DMS153 (cell line): Measurements from ENCODE around the gene SDCCAG8.

Source experiments
- DNase-seq: peaks from one replicate; lab custom pipeline; 2025; lab: John Stamatoyannopoulos, UW

SDCCAG8 gene

DNA sequence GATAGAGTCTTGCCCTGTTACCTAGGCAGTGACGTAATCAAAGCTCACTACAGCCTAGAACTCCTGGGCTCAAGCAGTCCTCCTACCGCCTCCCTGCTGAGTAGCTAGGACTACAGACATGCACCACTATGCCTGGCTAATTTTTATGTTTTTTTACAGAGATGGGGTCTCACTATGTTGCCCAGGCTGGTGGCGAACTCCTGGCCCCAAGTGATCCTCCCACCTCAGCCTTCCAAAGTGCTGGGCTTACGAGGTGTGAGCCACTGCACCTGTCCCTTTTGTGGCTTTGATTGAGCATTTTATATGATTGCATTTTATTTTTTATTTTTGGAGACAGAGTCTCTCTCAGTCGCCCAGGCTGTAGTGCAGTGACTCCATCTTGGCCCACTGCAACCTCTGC is 25.8 kb downstream of the SDCCAG8 start:
- no peak for DNase-seq

DNA sequence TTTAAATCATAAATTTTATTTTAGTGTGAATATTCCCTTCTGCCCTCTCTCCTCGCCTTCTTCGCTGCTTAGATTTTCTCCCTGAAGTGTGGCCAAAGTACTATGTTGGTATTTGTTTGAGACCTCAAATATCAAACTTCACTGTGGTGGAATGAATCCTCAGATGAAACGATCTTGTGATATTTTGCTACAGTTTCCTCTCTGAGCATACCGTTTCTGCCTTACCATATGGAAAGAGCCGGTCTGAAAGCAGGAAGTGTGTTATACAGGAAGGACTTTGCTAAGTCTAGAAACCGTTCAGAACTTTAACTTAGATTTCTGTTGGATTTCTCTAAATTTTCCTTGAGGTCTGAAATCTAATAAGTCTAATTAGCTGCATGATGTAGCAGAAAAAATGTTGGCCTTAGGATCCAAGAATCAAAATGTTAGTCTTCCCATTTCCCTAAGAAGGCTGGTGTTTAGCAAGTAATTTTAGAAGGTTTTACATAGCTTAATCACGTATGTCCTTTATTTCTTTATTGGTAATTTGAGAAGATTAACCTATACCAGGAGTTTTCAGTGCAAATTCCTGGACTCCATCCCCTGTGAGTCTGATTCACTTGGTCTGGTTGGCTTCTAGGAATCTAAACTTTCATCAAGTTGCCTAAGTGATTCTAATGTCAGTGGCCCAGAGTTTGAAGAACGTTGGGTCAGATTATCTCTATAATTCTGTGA is 30.7 kb downstream of the SDCCAG8 start:
- DNase-seq, result no peak

DNA sequence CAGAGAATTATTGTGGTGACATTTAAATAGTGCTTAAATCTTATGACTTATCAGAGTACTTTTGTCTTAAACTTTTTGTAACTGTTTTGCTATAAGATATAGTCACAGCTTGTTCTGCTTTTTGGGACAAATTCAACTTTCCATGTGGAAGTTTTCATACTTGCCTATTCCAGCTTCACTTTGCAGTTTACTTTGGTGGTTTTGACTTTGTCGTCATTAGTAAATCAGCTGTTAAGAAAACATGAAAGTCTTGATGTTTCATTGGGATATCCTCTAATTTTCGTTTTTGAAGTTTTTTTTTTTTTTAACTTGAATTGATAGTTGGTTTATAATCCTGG is 31.3 kb downstream of the SDCCAG8 start:
- no peak for DNase-seq

DNA sequence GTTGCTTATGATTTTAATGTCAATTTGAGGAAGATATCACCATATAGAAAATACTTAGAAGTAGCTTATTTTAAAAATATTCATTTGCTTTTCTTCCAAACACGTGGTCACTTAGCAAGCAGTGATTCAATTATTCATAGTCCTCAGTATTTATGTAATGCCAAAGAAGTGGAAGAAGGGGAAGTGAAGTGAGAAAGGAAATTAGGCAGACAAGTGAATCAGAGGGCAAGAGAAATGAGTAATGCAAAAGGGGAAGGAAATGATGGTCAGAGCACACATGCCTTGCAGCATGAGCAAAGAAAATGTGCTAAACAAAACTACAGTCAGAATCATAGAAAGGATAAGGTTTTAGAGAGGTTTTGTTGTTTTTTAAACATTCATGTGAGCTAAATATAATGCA is 31.8 kb downstream of the SDCCAG8 start:
- DNase-seq, result no peak

DNA sequence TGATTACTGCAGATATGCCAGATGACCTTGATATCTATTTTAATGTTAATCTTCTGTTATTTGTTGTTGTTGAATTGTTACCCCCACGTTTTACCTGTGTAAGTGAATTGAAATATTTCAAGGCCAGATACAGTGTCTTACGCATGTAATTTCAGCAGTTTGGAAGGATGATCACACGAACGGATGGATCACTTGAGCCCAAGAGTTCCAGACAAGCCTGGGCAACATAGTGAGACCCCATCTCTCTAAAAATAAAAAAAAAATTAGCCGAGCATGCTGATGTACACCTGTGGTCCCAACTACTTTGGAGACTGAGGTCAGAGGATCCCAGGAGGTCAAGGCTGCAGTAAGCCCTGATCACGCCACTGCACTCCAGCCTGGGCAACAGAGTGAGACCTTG is 32.2 kb downstream of the SDCCAG8 start:
- DNase-seq, result no peak

DNA sequence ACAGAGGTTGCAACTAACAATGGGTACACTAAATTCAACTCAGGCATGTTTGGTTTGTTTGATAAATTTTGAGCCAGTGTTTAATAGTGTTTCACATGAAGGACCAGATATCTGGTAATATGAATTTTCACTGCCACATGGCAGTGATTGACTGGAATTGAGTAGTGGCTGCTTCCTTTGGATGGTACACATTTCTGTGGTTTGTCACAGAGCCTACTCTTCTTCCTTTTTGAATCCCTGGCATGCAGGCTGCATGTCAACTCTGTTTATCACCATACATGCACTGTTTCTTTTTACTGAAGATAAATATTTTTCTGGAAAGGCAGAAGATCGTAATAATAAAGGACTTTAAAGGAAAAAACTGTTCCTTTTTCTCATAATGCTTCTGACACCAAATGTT is 35.5 kb downstream of the SDCCAG8 start:
- no peak for DNase-seq

DNA sequence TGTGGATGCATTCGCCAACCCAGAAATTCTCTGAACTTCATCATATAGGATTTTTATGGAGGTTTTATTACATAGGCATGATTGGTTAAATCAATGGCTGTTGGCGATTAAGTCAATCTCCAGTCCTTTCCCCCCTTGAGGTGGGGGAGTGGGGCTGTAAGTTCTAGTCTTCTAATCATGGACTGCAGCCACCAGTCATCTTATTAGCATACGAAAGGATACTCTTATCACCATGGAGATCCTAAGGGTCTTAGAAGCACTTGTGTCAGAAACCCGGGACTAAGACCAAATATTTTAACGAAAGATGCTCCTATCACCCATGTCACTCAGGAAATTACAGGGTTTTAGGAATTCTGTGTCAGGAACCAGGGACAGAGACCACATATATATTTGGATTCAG is 36.3 kb downstream of the SDCCAG8 start:
- DNase-seq, result no peak

DNA sequence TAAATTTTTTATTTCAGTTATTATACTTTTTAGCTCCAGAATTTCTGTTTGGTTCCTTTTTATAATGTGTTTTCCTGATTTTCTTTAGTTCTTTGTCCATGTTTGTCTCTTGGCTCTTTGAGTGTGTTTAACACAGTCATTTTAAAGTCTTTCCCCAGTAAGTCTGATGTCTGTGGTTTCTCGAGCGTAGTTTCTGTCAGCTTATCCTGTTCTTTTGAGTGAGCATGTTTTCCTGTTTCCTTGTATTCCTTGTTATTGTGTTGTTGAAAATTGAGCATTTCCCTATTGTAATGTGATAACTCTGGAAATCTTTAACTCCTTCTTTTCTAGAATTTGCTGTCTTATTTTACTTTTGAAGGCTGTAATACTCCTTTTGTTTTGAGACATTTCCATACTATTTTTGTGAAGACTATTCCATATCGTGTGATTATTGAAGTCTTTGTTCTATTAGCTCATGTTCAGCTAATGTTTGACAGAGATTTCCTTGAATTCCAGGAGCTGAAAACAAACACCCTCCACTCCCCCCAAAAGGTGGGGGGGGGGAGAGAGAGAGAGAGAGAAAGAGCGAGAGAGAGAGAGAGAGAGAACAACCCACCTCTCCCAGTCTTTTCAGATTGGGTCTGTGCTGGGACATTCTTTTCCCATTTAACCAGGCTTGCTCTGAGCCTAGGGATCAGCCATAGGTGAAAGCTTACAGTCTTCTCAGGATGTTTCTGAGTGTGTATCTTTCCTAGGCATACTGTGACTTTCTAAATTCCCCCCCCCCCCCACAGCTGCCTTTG is 38.3 kb downstream of the SDCCAG8 start:
- no peak for DNase-seq

DNA sequence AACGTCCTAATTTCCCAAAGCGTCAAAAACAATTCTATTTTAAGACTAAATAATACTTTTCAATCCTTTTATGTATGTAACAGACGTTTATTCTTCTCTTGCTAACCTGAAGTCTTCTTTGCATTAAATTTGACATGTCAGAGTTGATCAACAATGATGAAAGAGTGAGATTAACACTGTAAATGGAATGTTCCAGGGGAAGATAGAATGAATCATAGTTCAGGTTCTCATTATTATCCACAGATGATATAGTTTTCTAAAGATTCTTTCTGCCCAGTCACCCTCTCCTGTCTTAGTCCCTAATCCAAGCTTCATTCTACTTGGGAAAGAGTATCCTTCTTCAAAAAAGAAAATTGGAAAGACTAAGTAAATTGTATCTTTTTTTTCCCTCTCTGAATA is 38.9 kb downstream of the SDCCAG8 start:
- DNase-seq, result no peak

DNA sequence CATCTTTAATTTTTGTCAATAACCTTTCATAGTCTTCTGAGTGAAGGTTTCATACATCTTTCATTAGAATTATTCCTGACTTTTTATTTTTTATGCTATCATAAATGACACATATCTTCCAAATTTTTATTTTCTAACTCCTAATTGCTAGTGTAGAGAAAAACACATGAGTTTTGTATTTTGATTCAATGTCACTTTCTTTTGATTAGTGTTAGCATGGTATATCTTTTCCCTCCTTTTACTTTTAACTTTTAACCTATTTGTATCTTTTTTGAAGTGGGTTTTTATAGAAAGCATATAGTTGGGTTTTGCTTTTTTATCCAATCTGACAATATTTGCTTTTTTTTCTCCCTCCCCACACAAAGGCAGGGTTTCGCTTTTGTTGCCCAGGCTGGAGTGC is 43.2 kb downstream of the SDCCAG8 start:
- DNase-seq, result no peak

DNA sequence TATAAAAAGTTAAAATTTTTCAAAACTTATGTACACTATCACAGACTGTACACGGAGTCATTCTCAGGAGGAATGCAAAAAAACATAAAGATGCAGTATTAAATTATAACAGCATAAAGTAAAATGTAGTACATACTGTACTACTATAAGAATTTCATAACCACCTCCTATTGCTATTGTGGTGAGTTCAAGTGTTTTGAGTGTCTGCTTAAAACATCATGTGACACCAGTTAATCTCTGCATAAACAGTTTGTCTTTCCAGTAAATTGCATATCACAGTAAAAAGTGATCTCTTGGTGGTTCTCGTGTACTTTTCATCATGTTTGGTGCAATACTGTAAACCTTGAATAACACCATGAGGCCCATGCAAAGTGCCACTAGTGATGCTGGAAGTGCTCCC is 45.2 kb downstream of the SDCCAG8 start:
- no peak for DNase-seq

DNA sequence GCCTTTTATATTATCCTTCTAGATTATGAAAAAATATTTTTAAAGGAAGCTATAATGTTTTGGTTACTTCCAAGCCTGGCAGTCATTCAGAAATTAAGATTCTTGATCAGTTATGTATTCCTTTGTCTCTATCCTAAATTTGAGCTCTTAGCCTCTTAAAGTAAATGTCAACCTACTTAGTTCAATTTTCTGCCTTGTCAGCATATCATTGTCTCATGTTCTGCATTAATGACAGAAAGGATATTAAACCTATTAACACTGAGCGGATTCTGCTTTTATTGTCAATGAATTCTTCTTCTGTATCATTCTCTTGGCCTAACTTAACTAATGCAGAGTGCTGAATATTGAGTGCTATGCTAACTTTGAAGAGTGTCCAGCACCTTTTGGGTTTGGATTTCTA is 56.0 kb downstream of the SDCCAG8 start:
- no peak for DNase-seq

DNA sequence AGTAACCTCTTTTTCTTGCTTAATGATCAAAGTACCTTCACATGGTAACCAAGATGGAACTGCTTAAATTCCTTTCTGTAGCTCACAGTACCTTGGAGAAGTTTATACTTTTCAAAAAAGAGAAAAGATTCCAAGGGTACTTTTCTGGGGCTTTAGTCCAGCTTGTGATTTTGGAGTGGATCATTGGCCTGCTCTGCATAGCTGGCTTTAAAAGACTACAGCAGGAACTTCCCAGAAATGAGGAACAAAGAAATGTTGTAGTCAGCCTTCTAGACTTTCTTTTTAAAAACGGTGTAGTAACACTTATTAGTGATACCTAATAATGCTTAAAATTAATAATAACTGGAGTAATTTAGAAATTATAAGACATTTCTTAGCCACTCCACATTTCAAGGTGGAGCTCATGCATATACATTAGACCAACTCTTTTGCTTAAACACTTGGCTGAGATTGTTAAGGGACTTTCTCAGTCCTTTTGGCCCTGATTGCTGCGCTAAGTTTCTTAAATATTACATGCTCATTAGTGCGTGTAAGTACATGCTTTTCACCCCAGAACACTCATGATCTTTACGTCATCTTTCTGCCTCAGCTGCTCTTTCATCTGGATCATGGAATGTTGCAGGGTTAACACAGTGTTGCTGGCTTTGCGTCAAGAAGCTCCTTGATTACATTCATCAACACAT is 57.3 kb downstream of the SDCCAG8 start:
- DNase-seq, result no peak

DNA sequence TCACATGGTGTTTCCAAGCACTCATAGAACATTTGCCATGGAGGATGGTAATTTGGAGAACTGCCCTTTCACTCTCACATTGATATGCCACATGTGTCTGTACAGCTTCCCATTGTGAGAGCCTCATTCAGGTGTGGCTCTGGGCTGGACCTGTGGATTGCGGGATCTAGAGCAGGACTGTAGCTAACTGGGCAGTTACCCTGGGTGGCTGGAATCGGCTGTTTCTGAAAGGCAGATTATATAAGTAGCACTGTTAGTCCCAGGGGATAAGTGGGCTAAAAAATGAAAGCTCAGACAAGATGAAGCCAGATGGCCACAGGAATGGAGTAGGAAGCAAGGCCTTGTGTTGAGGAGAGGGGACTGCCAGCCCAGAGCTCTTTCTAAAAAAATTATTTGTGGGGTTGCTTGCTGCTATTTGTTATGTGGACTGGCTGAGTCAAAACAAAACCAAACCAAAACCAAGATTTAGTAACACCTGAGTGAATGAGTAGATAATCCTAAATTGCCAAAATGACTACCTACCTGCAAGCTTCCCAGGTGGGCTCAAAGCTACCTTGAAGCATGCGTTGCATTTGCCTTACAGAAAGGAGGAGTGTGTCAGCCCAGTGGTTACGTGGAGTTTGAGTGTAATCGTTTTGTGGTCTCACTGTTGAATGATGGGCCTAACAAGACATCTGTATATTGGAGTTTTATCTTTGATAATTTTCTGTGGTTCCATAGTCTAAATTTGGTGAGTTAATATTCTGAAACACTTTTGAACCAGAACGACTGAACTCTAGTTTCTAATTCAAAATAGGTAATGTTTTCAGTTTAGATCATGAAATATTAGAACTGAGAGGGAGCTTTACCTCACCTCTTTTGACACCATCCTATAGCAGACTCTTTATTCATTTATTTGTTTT is 58.0 kb downstream of the SDCCAG8 start:
- no peak for DNase-seq

DNA sequence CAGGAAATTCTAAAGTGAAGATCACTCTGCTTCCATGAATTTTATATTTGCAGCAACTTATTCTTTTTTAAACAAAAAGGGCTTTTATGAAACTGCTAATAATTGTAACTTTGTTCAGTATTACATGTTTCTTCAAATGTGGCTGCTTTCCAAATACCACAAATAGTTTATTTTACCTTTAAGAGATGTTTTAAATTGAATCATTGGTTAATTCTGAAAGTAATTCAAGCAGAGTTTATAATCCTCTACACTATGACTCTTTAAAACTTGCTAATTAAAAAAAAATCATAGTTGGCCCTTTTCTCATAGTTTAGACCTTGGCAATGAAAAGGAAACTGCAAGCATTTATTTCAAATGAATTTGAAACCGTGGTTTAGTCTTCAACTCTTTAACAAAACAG is 59.6 kb downstream of the SDCCAG8 start:
- DNase-seq, result no peak

DNA sequence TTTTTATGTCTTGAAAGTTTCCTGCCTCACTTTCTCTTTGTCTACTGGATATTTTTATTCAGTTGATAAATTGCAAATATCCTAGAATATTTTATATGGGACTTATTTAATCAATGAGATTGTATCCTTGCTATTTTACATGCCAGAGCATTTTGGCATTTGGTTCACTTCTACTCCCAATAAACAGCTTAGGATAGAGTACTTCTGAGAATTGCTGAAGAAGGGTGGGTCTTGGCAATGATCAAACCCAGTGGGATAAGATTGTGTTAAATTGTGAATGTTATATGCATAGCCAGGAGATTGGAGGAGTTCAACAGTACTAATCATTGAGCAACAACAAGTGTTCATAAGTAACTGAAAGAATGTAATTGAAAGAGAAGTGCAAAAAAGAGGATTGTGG is 60.1 kb downstream of the SDCCAG8 start:
- DNase-seq, result no peak

DNA sequence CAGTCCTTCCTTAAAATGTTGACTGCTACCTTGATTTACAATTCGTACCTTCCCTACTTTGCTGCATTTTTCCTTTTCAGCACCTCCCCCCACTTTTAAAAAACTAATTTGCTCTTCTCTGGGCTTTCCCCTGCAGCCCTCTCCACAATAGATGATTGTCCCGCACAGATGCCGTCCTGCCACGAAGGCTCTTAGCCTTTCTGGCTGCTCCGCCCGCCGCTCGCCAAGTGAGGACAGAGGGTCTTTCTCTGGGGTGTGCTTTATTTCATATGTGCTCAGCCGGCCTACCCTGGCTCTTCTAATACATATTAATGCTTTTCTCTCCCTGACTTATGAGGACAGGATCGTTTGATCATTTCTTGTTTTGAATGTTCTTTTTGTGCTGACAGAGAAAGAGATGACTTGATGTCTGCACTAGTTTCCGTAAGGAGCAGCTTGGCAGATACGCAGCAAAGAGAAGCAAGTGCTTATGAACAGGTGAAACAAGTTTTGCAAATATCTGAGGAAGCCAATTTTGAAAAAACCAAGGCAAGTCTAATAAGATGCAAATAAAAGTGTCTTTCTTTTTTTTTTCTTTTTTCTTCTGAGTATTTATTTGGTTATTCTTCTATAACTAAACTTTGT is 60.6 kb downstream of the SDCCAG8 start:
- DNase-seq, result no peak

DNA sequence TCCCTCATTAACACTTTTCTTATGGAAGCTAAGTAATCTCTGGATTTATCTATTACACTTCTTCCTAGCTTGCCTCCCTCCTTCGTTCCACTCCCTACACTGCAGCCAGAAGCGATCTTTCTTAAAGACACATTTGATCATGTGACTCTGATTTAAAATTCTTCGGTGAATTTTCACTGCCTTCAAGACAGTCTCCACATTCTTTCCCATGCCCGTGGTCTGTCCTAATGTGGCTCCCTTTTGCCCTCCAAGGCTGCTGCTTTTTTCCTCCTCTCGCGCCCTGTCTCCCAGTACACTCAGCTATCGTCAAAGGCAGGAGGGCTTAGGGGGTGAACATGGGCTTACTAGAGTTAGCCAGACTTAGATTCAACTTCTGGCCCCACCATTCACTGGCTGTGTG is 64.4 kb downstream of the SDCCAG8 start:
- DNase-seq, result no peak

DNA sequence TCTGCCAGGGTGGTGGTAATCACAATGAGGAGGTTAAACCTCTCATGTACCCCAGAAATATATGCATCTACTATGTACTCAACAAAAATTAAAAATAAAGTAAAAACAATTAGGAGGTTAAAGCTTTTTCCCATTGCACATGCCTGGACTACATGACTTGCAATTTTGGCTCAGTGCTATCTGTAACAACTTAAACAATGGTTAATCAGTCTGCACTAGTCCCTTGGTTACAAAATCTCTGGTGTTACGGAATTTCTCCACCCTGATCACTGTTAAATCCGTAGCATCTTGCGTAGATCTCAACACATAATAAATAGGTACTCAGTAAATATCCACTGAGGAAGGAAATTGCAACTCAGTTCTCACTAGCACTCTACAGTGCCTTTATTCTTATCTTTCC is 66.5 kb downstream of the SDCCAG8 start:
- DNase-seq, result no peak

DNA sequence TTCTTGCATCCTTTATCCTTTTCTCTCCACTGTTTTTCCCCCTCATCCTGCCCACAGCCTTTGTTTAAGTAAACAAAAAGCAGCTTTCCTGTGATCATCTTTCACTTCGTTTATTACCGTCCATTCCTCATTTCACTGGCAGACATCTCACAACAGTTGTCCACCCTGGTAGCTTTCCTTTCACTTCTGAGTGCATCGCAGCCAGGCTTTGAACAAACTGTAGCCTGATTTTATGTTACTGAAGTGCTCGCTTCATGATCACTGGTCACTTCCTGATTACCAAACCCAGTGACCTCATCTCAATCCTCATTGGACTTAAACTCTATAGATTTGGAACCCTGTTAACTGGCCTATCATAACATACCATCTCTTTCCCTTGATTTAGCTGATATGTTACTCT is 67.7 kb downstream of the SDCCAG8 start:
- no peak for DNase-seq

DNA sequence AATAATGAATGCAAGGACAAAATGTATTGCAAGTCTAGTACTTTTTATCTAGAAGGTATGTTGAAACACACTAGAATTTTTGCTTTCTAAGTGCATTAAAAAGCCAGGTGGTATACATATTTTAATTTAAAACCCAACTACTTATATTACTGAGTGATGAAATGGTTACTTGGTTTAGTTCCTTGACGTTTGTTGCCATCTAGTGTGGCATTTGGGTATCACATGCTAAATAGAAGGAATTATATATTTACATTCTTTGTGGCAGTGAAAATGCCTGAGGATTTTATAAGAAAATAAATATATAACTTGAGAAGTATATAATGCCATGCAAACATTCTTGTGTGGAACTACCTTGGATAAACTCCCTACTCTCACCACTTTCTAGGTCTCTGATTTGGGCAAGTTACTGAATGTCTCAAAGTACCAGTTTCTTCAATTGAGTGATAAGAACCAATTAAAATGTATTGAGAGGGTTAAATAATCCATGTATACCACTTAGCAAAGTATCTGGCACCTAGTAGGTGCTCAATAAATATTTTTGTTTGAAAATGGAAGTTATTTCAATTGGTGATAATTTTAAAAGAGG is 69.6 kb downstream of the SDCCAG8 start:
- no peak for DNase-seq

DNA sequence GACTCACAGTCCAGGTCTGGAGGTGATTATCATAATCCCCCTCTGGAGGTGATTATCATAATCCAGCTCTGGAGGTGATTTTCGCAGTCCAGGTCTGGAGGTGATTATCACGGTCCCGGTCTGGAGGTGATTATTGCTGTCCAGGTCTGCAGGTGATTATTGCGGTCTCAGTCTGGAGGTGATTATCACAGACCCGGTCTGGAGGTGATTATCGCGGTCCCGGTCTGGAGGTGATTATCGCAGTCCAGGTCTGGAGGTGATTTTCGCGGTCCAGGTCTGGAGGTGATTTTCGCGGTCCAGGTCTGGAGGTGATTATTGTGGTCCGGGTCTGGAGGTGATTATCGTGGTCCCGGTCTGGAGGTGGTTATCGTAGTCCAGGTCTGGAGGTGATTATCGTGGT is 76.6 kb downstream of the SDCCAG8 start:
- no peak for DNase-seq
